ENCODE measurements around the gene TSSK6.

DNA sequence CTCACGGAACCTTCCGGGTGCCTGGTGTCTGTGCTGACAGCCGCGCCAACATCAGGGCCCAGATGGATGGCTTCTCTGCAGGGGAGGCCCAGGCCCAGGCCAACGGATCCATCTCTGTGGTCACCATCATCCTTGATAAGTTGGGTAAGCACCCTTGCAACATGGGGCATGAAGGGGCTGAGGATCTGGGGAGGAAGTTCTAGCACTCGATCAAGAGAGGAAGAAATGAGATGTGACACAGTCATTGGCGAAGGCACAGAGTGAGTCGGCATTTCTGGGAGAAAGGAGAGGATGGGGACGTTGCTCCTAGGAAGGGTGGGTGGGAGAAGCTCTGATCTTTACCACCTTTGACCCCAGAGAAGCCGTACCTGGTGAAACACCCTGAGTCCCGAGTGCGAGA, 27.2 kb upstream of the TSSK6 start:
- TF ChIP-seq, protein P1, sequence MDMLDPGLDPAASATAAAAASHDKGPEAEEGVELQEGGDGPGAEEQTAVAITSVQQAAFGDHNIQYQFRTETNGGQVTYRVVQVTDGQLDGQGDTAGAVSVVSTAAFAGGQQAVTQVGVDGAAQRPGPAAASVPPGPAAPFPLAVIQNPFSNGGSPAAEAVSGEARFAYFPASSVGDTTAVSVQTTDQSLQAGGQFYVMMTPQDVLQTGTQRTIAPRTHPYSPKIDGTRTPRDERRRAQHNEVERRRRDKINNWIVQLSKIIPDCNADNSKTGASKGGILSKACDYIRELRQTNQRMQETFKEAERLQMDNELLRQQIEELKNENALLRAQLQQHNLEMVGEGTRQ (IDR thresholded peaks at IDR 0.05; ENCODE audit: borderline replicate concordance, low read depth, low read length) = no peak
- TF ChIP-seq BHLHE40 (IDR thresholded peaks at IDR 0.05; ENCODE audit: borderline replicate concordance in 1 of 2, low read depth in 2 of 2, low read length in 1 of 2) (no peak), CBX5 (IDR thresholded peaks at IDR 0.05; ENCODE audit: low read depth) (no peak), POLR2A (IDR thresholded peaks at IDR 0.05; ENCODE audit: low read depth, low read length) (no peak), MXI1 (IDR thresholded peaks at IDR 0.05; ENCODE audit: low read depth, low read length) (no peak), IRF4 (IDR thresholded peaks at IDR 0.05; ENCODE audit: low read depth, low read length) (no peak), FOS (IDR thresholded peaks at IDR 0.05; ENCODE audit: borderline replicate concordance, extremely low read depth, insufficient read length) (no peak), CBX3 (IDR thresholded peaks at IDR 0.05; ENCODE audit: borderline replicate concordance, low read depth) (no peak), TAF1 (IDR thresholded peaks at IDR 0.05; ENCODE audit: borderline replicate concordance, low read depth, low read length) (no peak)
- TF ChIP-seq, protein P2, sequence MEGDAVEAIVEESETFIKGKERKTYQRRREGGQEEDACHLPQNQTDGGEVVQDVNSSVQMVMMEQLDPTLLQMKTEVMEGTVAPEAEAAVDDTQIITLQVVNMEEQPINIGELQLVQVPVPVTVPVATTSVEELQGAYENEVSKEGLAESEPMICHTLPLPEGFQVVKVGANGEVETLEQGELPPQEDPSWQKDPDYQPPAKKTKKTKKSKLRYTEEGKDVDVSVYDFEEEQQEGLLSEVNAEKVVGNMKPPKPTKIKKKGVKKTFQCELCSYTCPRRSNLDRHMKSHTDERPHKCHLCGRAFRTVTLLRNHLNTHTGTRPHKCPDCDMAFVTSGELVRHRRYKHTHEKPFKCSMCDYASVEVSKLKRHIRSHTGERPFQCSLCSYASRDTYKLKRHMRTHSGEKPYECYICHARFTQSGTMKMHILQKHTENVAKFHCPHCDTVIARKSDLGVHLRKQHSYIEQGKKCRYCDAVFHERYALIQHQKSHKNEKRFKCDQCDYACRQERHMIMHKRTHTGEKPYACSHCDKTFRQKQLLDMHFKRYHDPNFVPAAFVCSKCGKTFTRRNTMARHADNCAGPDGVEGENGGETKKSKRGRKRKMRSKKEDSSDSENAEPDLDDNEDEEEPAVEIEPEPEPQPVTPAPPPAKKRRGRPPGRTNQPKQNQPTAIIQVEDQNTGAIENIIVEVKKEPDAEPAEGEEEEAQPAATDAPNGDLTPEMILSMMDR (IDR thresholded peaks at IDR 0.05 in 2 of 3, conservative IDR thresholded peaks at IDR 0.05 in 1 of 3; ENCODE audit: control insufficient read depth in 2 of 3, extremely low read depth in 1 of 3, insufficient read depth in 1 of 3, low read depth in 3 of 3, low read length in 3 of 3) = no peak
- TF ChIP-seq, protein P3, sequence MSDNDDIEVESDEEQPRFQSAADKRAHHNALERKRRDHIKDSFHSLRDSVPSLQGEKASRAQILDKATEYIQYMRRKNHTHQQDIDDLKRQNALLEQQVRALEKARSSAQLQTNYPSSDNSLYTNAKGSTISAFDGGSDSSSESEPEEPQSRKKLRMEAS (IDR thresholded peaks at IDR 0.05; ENCODE audit: low read depth, low read length) = no peak

Data from GM12878 (cell line).